ENCODE measurements around the gene SPHKAP.

DNA sequence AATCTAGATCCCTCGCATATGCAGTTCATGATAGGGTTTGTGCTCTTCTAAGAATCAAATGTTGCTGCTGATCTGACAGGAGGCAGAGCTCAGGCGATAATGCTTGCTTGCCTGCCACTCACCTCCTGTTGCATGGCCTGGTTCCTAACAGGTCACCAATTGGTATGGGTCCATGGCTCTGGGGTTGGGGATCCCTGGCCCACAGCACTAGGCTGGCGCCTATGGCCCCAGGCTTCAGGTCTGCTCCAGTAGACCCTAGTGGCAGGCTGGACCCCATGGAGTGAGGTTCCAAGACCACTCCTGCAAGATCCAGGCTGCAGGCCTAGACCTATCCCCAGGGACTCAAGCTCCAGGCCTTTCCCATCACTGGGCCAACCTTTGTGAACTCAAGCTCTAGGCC is 102.3 kb downstream of the SPHKAP start:
- TF ChIP-seq SIN3A (IDR thresholded peaks at IDR 0.05; ENCODE audit: borderline replicate concordance, insufficient read depth, low read length) (no peak), POLR2AphosphoS5 (IDR thresholded peaks at IDR 0.05; ENCODE audit: low read depth, low read length) (no peak)

All from PFSK-1 (cell line).